GM12865 (cell line): ENCODE data around the gene SEPTIN1.

ENCODE experiments used
- DNase-seq: peaks from one replicate; pipeline ENCODE4 v3.0.0; 2010; ENCODE audit warnings: low read depth
- H3K4me3 ChIP-seq: 2 replicates; pipeline ENCODE4 v1.5.1; 2011; ENCODE audit warnings: mild to moderate bottlenecking, low read depth, low read length, control low read depth
- CTCF ChIP-seq: IDR thresholded peaks from 2 replicates; pipeline ENCODE4 v1.5.1; 2011; ENCODE audit warnings: low read length, control low read depth, low read depth, inconsistent platforms; ENCODE audit not compliant: insufficient read depth; ENCODE audit errors: missing control alignments

SEPTIN1 gene

GRCh38 chr16:30395155-30395991, 13.0 kb upstream of the SEPTIN1 start, which contains the start of gene ZNF48:
Gene ZNF48, plus strand, starts transcription at chr16:30395420. Its CDS starts 375 bp downstream, at chr16:30395795.
- DNase-seq, result peak; percentile 89
- H3K4me3 ChIP-seq, result peak within 1 kb of the TSS; percentile 85
- TF ChIP-seq CTCF, result peak; percentile 31

GRCh38 chr16:30394592-30395154, 12.3 kb upstream of the SEPTIN1 start:
- peak overlapping the region; percentile 85 for H3K4me3 ChIP-seq
- no peak for DNase-seq
- TF ChIP-seq CTCF, result no peak

- H3K4me3 ChIP-seq, result no peak overlapping the region
- DNase-seq, result no peak
- TF ChIP-seq CTCF, result no peak
Measured at GRCh38 chr16:30383521-30383920, 1.2 kb upstream of the SEPTIN1 start.

GRCh38 chr16:30381291-30382041, 895 bp downstream of the SEPTIN1 start:
- TF ChIP-seq CTCF, result no peak
- no peak for DNase-seq
- peak overlapping the region; percentile 94 for H3K4me3 ChIP-seq

GRCh38 chr16:30380803-30381208, 1.6 kb downstream of the SEPTIN1 start:
- DNase-seq, result no peak
- no peak overlapping the region for H3K4me3 ChIP-seq
- no peak for TF ChIP-seq CTCF

- no peak for DNase-seq
- TF ChIP-seq CTCF, result no peak
- no peak overlapping the region for H3K4me3 ChIP-seq
Measured at GRCh38 chr16:30380072-30380802, 2.1 kb downstream of the SEPTIN1 start.
